Adrenal gland (tissue), 12 donors: Measurements from ENCODE around the gene ABCA1. TPM values are rescaled to one million over a fixed set of nuclear protein-coding genes. Genes with fewer than 3 reads are reported as not detected.

Experiments used
- DNase-seq, 7 donors: peaks; one replicate each; pipeline ENCODE4 v3.0.0-alpha.2; 2019 to 2020
- H3K27ac ChIP-seq, 5 donors: fragments of 200-600 bp; sonication (generic) in 4 of 5; 1 replicate in 3 of 5; 2 replicates in 2 of 5; pipeline versions ENCODE4 v1.5.1 to v1.8.0; 2016 to 2020; ENCODE audit warnings: mild to moderate bottlenecking in 1 of 5
- H3K27me3 ChIP-seq: fragments of 200-600 bp; 2 replicates; pipeline ENCODE4 v1.8.0; 2021
- H3K36me3 ChIP-seq, 2 donors: fragments of 200-600 bp; replicated peaks in 1 of 2; 1 replicate in 1 of 2; 2 replicates in 1 of 2; pipeline versions ENCODE4 v1.5.1 to v1.8.0; 2018 to 2022
- H3K4me1 ChIP-seq, 2 donors: fragments of 200-600 bp; replicated peaks in 1 of 2; 1 replicate in 1 of 2; 2 replicates in 1 of 2; pipeline versions ENCODE4 v1.5.1 to v1.8.0; 2018 to 2021
- H3K4me3 ChIP-seq, 4 donors: fragments of 200-600 bp; sonication (generic) in 3 of 4; one replicate each; pipeline ENCODE4 v1.5.1; 2016 to 2018
- H3K9me3 ChIP-seq, 3 donors: fragments of 200-600 bp; sonication (generic) in 1 of 3; replicated peaks in 1 of 3; 1 replicate in 2 of 3; 2 replicates in 1 of 3; pipeline versions ENCODE4 v1.5.1 to v1.8.0; 2016 to 2021
- POLR2A ChIP-seq, 2 donors: fragments of 450-650 bp; IDR thresholded peaks; one replicate each; pipeline ENCODE4 v1.6.1; 2017; ENCODE audit warnings: antibody characterized with exemption in 2 of 2, mild to moderate bottlenecking in 2 of 2, moderate library complexity in 1 of 2
- WGBS, 4 donors: extraction: QIAGEN DNeasy Blood & Tissue Kit in 2 of 4; methylation state at CpG; one replicate each; pipeline versions ENCODE4 v1.1.5 to v1.1.7; 2013 to 2017; 5-methylcytosine and 5-hydroxymethylcytosine counted together
- intact Hi-C, 2 donors: fragments of 100-400 bp; cut with DNase I; formaldehyde crosslinking; loops; one replicate each; pipeline versions ENCODE4 v1.14.1 to v1.15.0; 2022 to 2023
- polyA plus RNA-seq, 3 donors: library from polyadenylated mRNA; stranded (reverse); fragments of 200-250 nt in 2 of 3; fragments of 350-450 nt in 1 of 3; fragmentation: Illumina TruSeq in 1 of 3; extraction: RNeasy Lipid Tissue Mini Kit (QIAGEN cat#74804) in 1 of 3; gene quantifications; one replicate each; pipeline ENCODE4 v1.2.3, GENCODE V29; 2013 to 2014
- total RNA-seq, 9 donors: library from RNA; depleted of rRNA in 4 of 9; stranded (reverse); fragments of >200 nt in 4 of 9; fragments of 120-200 nt in 1 of 9; fragmentation: NEBNext Ultra II Directional in 1 of 9; extraction: Animal tissue kit (Norgen Biotek cat#: 25700) in 1 of 9; gene quantifications; one replicate each; pipeline versions ENCODE4 v1.1.0 to v1.2.4, GENCODE V29; 2013 to 2023
- TF ChIP-seq, protein P1 (sequence below), 6 experiments: fragments of 450-650 bp in 4 of 6; fragments of 200-600 bp in 2 of 6; sonication (generic) in 1 of 6; IDR thresholded peaks; 1 replicate in 5 of 6; 2 replicates in 1 of 6; pipeline versions ENCODE4 v1.5.1 to v1.8.0; 2016 to 2021; ENCODE audit warnings: antibody characterized with exemption in 6 of 6, mild to moderate bottlenecking in 2 of 6, moderate library complexity in 1 of 6
- donor health status: healthy with polysubstance abuse.
- donor health status: Bipolar disorder and iron deficiency.
- donor health status: DM: yes; HTN: yes; CAD: no.
- donor health status: DM: no; HTN: no; CAD: no.
- donor health status: DM: no; HTN: no; CAD: no.
- donor health status: DM: yes; HTN: yes; CAD: no.

The ABCA1 gene
- total and polyA plus RNA-seq, 12 donors, result 26.8 to 446 (median 134) TPM

- peak in 1 of 7 donors; percentile 3 for DNase-seq
- H3K9me3 ChIP-seq, result no peaks in the 10 kb centered on the region
- H3K27ac ChIP-seq, result peak overlapping the region in 4 of 5 donors; percentile 24 to 68 (median 45)
- peaks cover 0 to 62% of the 10 kb centered on the region in 2 donors for H3K36me3 ChIP-seq
- TF ChIP-seq POLR2A (IDR thresholded peaks at IDR 0.05), result no peak
- intact Hi-C loops, result loop anchor here in 1 of 2 donors (10.0 kb wide), 2 partner anchors 53 to 293 kb away; no protein-coding TSS in a partner anchor
- 15 to 48% (median 37%) methylated on average over 2 of the region's 2 CpGs for WGBS, 4 donors
- peaks cover 61 to 68% of the 10 kb centered on the region in 2 donors for H3K4me1 ChIP-seq
- no peaks in the 10 kb centered on the region for H3K27me3 ChIP-seq
- H3K4me3 ChIP-seq, result no peak overlapping the region
Measured at GRCh38 chr9:104861397-104861796, 66.6 kb downstream of the ABCA1 start.

GRCh38 chr9:104860263-104860662, 67.7 kb downstream of the ABCA1 start:
- Histone ChIP-seq H3K4me3 (no peak overlapping the region), H3K9me3 (no peaks in the 10 kb centered on the region), H3K27me3 (no peaks in the 10 kb centered on the region), H3K4me1 (peaks cover 56 to 69% of the 10 kb centered on the region in 2 donors), H3K27ac (peak overlapping the region in 3 of 5 donors; percentile 28 to 68 (median 37)), H3K36me3 (peaks cover 0 to 60% of the 10 kb centered on the region in 2 donors)
- TF ChIP-seq POLR2A (IDR thresholded peaks at IDR 0.05), result no peak
- TF ChIP-seq, protein P1, sequence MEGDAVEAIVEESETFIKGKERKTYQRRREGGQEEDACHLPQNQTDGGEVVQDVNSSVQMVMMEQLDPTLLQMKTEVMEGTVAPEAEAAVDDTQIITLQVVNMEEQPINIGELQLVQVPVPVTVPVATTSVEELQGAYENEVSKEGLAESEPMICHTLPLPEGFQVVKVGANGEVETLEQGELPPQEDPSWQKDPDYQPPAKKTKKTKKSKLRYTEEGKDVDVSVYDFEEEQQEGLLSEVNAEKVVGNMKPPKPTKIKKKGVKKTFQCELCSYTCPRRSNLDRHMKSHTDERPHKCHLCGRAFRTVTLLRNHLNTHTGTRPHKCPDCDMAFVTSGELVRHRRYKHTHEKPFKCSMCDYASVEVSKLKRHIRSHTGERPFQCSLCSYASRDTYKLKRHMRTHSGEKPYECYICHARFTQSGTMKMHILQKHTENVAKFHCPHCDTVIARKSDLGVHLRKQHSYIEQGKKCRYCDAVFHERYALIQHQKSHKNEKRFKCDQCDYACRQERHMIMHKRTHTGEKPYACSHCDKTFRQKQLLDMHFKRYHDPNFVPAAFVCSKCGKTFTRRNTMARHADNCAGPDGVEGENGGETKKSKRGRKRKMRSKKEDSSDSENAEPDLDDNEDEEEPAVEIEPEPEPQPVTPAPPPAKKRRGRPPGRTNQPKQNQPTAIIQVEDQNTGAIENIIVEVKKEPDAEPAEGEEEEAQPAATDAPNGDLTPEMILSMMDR (IDR thresholded peaks at IDR 0.05), result no peak
- 46 to 64% (median 53%) methylated on average over 2 of the region's 2 CpGs for WGBS, 4 donors
- intact Hi-C loops, result loop anchor here in 1 of 2 donors (10.0 kb wide), 2 partner anchors 55 to 295 kb away; no protein-coding TSS in a partner anchor
- peak in 1 of 7 donors; percentile 19 for DNase-seq

GRCh38 chr9:104858846-104859245, 69.1 kb downstream of the ABCA1 start:
- 24 to 37% (median 29%) methylated on average over 1 of the region's 1 CpG for WGBS, 4 donors
- TF ChIP-seq, protein P1 (IDR thresholded peaks at IDR 0.05), result no peak
- no peak for TF ChIP-seq POLR2A (IDR thresholded peaks at IDR 0.05)
- H3K36me3 ChIP-seq, result peaks cover 0 to 73% of the 10 kb centered on the region in 2 donors
- no peak overlapping the region for H3K4me3 ChIP-seq
- H3K27me3 ChIP-seq, result no peaks in the 10 kb centered on the region
- peak in 1 of 7 donors; percentile 2 for DNase-seq
- H3K27ac ChIP-seq, result peak overlapping the region in 3 of 5 donors; percentile 31 to 79 (median 68)
- H3K9me3 ChIP-seq, result no peaks in the 10 kb centered on the region
- intact Hi-C loops, result no loop called here
- H3K4me1 ChIP-seq, result peaks cover 48 to 60% of the 10 kb centered on the region in 2 donors

DNA sequence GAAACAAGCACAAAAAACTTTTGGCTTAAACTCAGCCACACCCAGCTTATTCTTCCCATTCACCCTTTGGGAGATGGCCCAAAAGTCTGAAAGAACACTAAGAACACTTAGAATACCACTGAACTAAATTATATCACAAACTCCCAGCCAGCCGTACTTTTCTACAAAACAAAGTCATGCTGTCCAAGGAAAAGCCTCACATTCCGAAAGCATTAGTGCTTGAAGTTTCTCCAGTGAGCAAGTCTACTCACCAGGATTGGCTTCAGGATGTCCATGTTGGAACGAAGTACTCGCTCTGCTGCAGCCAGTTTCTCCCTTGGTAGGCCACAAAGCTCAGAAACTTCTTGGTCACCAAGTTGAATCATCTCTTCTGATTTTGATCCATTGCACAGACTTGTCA, 69.7 kb downstream of the ABCA1 start:
- intact Hi-C loops, result no loop called here
- H3K4me1 ChIP-seq, result peaks cover 45 to 54% of the 10 kb centered on the region in 2 donors
- no peak overlapping the region for H3K4me3 ChIP-seq
- peaks cover 0 to 78% of the 10 kb centered on the region in 2 donors for H3K36me3 ChIP-seq
- DNase-seq, result peak in 1 of 7 donors; percentile 1
- H3K27me3 ChIP-seq, result no peaks in the 10 kb centered on the region
- H3K27ac ChIP-seq, result peak overlapping the region in 2 of 5 donors; percentile 25 to 68
- TF ChIP-seq, protein P1 (IDR thresholded peaks at IDR 0.05), result no peak
- TF ChIP-seq POLR2A (IDR thresholded peaks at IDR 0.05), result no peak
- WGBS, 4 donors, result 81 to 89% (median 84%) methylated on average over 4 of the region's 4 CpGs
- no peaks in the 10 kb centered on the region for H3K9me3 ChIP-seq
